GM10266 (cell line): Measurements from ENCODE around the gene TEDC1.

ENCODE experiments used
- DNase-seq: peaks from one replicate; pipeline ENCODE4 v3.0.0; 2012; ENCODE audit errors: extremely low spot score
- TF ChIP-seq, protein P1 (sequence below): IDR thresholded peaks from 2 replicates; pipeline ENCODE4 v1.5.1; 2012; ENCODE audit warnings: mild to moderate bottlenecking, low read depth; ENCODE audit not compliant: control insufficient read depth, insufficient read depth; ENCODE audit errors: missing control alignments

Gene TEDC1, protein sequence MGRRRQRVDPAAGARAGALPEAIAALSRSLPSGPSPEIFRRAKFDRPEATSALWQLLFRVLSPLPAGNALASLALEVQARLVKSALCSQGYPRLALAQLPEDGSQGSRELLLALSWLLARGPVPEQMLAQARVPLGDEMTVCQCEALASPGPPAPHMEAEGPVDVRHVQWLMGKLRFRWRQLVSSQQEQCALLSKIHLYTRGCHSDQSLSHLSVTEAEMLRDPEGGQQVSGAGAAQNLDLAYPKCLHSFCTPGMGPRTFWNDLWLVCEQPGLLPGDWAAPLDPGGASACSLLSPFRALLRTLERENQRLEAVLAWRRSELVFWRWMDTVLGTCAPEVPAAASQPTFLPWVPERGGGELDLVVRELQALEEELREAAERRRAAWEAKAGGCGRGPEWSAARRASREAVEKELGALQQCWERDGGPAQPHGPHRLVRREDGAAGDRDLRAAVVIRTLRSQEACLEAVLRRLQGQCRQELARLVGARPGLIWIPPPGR

DNA sequence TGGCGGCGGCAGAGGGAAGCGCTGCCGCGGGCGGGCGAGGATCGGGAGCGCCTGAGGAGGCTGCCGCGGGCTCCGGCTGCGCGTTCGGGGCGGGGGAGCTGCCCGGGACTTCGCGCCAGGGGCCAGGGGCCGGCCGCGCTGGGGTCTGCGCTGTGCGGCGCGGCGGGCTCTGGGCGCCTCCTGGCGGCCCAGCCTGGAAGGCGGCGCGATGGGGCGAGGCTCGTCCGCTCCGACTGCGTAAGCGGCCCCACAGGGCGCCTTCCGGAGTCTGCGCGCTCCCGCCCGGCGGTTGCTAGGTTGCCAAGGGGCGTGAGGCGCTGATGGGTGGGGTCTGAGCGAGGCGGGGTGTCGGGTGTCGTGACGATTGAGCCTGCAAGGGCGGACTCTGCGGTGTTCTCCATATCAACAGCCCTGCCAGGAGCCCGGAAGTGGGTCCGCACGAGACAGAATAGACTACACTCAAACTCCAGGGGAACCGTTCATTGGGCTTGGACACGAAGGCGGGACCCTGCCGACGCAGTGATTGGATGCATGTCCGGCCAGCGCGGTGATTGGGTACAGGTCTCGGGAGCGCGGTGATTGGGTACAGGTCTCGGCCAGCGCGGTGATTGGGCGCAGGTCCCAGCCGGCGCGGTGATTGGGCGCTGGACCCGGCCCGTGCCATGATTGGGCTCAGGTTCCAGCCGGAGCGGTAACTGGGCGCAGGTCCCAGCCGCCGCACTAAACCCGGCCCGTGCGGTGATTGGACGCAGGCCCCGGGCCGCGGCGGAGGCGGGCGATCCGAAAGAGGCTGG lies at the start of gene TEDC1:
Gene TEDC1 (plus strand): TSS at position 675 of the 794 bp plus-strand sequence. CDS start 130 bp downstream, outside the sequence.
- peak; percentile 98 for DNase-seq
- TF ChIP-seq, protein P1, sequence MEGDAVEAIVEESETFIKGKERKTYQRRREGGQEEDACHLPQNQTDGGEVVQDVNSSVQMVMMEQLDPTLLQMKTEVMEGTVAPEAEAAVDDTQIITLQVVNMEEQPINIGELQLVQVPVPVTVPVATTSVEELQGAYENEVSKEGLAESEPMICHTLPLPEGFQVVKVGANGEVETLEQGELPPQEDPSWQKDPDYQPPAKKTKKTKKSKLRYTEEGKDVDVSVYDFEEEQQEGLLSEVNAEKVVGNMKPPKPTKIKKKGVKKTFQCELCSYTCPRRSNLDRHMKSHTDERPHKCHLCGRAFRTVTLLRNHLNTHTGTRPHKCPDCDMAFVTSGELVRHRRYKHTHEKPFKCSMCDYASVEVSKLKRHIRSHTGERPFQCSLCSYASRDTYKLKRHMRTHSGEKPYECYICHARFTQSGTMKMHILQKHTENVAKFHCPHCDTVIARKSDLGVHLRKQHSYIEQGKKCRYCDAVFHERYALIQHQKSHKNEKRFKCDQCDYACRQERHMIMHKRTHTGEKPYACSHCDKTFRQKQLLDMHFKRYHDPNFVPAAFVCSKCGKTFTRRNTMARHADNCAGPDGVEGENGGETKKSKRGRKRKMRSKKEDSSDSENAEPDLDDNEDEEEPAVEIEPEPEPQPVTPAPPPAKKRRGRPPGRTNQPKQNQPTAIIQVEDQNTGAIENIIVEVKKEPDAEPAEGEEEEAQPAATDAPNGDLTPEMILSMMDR, result peak; percentile 99

DNA sequence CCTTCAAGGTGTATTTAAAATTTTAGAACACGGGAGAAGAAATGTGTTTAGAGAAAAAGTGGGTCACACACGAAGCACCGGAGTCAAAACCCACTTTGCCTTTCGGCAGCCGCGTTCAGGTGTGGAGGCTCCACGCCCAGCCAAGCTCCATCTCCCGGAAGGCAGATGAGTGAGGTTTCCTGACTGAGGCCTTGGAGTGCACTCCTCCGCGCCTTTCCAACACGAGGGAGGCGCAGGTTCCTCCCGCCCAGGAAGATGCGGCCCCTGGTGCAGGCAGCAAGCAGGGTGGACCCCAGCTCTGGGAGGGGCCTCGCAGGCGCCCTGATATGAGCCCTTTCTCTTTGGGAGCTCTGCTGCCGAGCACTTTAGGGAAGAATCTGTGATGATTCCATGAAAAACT lies 48.9 kb upstream of the TEDC1 start:
- no peak for DNase-seq
- TF ChIP-seq, protein P1, result no peak

DNA sequence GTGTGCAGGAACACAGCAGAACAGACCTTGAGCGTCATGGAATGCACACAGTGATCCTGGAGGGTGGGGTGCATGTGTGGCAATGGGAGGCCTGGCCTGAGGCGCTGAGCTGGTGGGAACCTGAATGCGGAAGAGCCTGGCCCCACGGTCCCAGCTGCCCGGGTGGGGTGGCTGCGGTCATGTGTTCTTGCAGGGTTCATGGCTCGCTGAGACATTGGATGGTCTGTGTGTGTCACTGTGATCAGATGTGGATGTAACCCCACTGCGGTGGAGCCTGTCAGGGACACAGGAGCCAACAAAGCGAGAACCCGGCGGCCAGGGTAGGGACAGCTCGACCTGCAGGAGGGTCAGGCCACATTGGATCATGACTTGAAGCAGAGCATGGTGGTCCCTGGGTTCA lies 48.2 kb upstream of the TEDC1 start:
- DNase-seq, result no peak
- TF ChIP-seq, protein P1, result no peak

DNA sequence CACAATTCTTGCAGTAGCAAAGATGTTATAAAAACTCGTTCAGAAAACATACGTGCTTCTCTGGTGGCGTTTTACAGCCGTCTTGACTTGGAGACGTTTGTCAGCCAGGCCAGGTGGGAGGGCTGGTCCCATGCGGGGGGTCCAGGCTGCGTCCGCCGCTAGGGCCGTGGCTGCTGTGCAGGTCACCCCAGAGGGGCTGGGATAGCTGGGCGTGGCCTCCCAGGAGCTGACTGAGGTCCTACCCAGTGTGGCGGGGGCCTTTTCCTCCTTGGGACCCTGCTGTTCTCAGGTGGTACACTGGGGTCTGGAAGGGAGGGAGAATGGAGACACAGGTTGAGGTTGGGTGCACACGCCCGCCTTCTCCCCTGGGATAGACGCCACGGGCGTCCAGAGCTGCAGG lies 46.2 kb upstream of the TEDC1 start:
- TF ChIP-seq, protein P1, result no peak

DNA sequence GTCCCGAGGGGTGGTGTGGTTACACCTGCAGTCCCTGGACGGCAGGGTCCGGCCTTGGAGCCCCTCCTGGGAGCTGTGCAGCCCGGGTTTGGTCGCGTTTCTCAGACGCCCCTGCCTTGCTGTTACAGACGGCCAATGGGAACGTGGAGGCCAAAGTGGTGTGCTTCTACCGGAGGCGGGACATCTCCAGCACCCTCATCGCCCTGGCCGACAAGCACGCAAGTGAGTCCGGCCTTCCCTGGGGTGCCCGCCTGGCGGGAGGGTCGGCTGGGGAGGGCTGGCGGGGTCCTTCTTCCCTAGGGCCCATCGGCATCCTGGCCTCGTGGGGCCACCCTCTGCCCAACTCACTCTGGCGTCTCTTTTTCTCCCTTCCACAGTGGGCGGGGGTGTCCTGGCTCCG lies 45.8 kb upstream of the TEDC1 start:
- TF ChIP-seq, protein P1, result no peak
- no peak for DNase-seq

More for the DNA sequence above, 46.2 kb upstream of the TEDC1 start:
- DNase-seq, result no peak

DNA sequence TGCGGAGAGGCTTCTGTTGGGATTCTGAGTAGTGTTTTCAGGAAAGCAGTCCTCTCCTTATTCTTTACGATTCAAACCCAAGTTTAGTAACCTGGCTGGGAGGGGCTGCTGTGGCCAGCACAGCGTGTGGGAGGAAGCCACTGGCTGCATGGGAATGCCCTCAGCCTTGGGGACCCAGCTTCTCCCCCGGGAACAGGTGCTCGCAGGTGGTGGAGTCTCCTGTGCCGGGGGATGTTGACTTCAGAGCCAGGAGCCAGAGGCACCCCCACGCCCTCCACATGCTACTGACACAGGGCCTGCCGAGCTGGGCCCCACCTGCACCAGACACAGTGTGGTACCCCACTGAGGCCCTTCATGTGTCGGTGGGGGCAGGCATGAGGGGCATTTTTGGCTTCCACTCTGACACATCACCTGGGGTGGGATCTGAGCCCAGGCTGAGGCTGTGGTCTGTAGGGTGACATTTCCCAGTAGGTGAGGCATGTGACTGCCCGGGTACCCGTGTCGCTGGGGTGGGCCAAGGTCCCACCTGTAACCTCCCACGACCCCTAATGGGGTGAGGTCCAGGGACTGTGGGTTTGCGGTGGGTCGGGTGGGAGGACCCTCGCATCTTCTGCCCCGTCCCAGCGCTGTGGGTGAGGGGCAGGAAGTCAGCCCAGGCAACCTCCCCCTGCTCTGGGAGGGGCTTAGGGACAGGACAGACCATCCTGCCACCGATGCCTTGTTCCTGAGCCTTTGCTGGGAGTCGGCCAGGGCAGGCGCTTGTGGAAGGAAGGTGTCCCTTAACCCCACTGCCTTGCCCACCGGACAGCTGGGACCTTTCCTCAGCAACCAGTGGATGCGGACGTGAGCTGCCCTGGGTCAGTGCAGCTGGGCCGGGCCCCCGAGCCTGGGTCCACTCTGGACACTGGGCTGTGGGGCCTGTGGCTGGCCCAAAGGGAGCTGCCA lies 44.9 kb upstream of the TEDC1 start:
- DNase-seq, result no peak

More for the DNA sequence above, 44.9 kb upstream of the TEDC1 start:
- TF ChIP-seq, protein P1, result no peak
